CD4-positive, alpha-beta T cell treated with Interleukin-4 for 4 hours (primary cell): Measurements from ENCODE around the gene TCF7L1.
"Not testable (repeated sequence)": the region's sequence is repeated elsewhere in the genome, so short reads cannot be mapped to it uniquely, and the experiment has no call there.

Experiments used
- DNase-seq: peaks from one replicate; pipeline ENCODE4 v3.0.0-alpha.2; 2020

TCF7L1 gene

DNA sequence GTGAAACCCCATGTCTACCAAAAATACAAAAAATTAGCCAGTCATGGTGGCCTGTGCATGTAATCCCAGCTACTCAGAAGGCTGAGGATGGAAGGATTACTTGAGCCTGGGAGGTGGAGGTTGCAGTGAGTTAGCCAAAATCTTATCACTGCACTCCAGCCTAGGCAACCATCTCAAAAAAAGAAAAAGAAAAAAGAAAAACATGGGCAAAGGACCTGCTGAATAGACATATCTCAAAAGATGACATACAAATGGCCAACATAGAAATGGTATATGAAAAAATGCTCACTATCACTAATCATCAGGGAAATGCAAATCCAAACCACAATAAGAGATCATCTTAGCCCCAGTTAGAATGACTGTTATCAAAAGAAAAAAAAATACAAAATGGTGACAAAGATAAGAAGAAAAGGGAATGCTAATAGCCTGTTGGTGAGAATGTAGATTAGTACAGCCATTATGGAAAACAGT is 196.0 kb downstream of the TCF7L1 start:
- no peak for DNase-seq

DNA sequence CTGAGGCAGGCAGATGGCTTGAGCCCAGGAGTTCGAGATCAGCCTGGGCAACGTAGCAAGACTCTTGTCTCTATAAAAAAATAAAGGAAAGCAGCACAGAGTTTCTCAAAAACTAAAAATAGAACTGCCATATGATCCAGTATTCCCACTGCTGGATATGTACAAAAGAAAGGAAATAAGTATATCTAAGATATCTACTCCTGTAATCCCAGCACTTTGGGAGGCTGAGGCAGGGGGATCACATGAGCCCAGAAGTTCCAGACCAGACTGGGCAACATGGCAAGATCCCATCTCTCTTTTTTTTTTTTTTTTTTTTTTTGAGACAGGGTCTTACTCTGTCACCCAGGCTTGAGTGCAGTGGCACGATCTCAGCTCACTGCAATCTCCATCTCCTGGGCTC is 196.5 kb downstream of the TCF7L1 start:
- DNase-seq = not testable (repeated sequence)

DNA sequence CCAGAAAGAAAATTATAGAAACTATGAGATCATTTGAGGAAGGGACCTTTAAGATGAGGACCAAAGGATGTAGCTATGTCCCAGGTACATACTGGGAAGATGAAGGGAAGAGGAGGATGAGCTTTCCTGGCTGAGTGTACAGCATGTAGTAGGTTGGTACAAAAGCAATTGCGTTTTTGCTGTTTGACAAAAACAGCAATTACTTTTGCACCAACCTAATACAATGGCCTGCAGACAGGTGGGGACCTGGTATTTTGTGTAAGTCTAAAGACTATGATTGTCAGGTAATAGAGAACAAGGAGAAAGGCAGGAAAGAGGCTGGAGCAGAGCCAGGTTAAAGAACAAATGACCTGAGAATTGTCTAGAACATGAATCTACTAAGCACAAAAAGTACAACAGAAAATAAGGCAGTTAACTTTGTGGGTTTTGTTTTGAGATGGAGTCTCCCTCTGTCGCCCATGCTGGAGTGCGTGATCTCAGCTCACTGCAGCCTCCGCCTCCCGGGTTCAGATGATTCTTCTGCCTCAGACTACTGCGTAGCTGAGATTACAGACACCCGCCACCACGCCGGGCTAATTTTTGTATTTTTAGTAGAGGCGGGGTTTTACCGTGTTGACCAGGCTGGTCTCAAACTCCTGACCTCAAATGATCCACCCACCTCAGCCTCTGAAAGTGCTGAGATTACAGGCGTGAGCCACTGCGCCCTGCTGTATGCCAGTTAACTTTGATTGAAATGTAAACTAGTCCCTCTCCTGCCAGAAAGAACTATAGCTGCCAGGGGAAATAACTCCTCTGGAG is 197.8 kb downstream of the TCF7L1 start:
- DNase-seq = no peak

- not testable (repeated sequence) for DNase-seq
Measured at GRCh38 chr2:85333877-85334276, 200.7 kb downstream of the TCF7L1 start.

- DNase-seq = no peak
Measured at GRCh38 chr2:85334928-85335327, 201.7 kb downstream of the TCF7L1 start.

- no peak for DNase-seq
Measured at GRCh38 chr2:85340034-85340892, 207.1 kb downstream of the TCF7L1 start.

DNA sequence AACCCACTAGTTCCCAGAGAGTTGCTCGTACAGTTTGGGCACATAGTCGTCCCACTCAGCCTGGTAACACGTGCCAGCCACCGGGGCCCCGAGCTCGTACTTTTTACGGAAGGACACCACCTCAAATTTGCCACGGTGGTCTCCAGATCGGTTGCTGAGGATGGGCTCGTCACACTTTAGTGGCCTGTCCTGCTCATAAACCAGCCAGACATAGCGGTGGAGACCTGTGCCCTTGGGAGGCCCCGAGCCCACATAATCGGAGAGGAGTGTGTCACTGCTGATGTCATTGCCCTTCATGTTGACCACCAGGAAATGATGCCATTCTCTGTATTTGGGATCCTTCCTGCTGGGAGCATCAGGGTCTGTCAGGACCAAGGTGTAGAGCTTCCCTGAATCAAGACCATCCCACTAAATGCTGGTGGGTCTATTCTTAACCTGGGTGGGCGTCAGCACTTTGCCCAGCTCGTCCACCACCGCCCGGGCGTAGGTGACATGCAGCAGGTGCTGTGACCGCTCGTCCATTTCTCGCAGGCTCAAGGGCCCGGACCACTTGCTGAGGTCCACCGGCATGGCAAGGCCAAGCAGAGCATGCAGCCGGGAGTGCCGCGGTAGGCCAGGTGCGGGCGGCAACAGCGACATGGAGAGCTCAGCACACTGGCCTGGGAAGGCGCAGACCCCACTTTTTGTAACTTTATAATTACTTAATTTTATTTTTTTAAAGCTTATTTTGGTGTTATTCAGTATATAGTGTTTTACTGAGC is 208.3 kb downstream of the TCF7L1 start:
- DNase-seq = no peak

GRCh38 chr2:85342156-85342555 is 209.0 kb downstream of the TCF7L1 start:
- DNase-seq = no peak

DNA sequence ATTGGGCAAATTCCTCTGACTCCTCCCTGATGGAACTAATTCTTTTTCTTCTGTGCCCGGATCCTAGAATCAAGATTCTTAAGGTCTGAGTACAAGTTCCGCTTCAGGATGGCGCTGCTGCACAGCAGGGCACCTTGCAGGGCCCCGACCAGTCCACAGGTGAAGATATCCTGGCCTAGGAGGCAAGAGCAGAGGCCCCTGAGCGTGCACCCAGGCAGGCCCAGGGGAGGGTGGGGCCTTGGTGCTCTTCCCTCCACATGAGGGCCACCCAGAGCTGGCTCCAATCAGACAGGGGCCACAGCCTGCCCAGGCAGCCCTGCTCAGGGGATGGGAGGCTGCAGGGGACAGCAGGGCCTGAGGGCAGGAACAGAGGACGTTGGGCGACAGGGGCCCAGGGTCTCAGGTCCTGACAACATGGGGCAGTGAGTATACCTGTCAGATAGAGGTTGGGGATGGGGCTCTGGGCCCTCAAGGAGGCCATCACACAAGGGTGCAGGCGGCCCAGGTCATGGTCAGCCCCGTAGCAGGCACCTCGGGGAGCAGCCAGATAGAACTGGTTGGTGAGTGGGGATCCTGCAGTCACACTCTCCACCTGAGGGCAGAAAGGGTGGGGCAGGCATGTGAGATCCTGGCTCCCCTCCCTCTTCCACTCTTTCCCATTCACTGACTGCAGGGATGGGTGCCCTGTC is 210.2 kb downstream of the TCF7L1 start:
- not testable (repeated sequence) for DNase-seq

GRCh38 chr2:85344356-85344954 is 211.3 kb downstream of the TCF7L1 start:
- DNase-seq = no peak

DNA sequence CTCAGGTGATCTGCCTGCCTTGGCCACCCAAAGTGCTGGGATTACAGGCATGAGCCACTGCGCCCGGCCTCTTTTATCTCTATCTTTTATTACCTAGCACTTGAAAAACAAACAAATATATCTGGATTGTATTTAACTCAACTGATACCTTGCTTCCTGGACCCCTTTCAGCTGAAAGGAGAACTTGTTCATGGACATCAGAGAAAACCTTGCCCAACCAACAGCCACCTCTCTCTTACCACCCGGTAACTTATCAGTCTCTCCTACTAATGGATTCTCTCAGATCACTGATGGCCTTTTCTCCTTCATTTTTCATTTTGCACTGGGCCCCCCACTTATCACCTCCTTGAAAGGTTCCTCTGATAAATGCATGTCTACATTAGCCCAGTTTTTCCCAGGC is 214.4 kb downstream of the TCF7L1 start:
- DNase-seq = no peak

GRCh38 chr2:85353876-85354285 is 220.7 kb downstream of the TCF7L1 start:
- DNase-seq = peak; percentile 10

DNA sequence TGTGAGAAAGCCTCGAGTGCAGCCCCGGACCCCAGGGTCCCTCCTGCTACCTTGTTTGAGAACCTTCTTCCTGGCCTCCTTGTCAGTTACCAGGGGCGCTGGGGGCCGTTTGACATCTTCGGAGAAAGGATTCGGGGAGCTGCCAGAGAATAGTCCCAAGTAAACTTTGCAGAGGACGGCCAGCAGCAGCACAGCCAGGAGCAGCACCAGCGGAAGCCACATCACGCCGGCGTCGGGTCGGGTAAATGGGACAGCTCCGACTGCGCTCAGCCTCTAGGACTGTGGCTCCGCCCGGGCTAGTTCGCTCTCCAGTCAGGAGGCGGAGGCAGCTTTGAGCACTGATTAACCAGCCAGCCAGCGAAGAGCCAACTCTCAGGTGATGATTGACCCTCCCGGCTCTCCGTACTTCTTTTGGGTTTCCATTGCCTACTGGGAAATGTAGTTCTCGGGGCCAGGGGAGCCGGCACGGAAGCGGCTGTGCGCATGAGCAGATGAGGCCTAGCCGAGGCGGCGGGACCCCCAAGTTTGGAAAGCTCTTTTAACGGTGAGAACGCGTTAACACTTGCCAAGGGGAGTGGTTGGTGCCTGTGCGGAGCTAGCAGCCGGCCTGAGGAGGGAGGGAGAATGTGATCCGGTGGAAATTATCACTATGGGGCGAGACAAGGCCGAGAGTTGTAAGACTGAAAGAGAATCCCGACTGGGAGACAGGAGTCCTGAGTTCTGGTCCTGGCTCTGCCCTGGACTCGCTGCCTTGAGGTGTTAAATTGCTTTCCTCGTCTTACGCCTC is 221.3 kb downstream of the TCF7L1 start, which contains the start of the genes ELMOD3 and RETSAT:
ELMOD3 (plus strand) TSS at position 484 of the 787 bp plus-strand sequence. CDS start 2,430 bp downstream, outside the sequence.
RETSAT (minus strand) TSS at position 243 of the 787 bp plus-strand sequence; CDS start at position 222, 21 bp downstream.
- DNase-seq = peak; percentile 99

DNA sequence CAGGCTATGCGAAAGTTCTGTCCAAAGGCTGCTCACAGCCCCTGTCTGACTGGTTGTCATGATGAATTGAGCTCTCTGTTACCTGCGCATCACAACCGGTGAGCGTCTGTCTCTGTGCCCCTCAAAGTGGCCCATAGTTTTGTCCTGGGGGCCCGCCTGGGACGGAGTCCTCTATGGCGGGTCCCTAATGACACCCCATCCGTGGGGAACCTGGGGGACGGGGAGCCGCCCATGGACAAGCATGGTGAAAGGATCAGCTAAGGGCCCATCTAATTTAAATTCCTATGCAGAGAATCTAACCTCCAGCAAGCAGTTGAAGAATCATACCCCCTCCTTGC is 221.8 kb downstream of the TCF7L1 start:
- no peak for DNase-seq

GRCh38 chr2:85355521-85355920 is 222.3 kb downstream of the TCF7L1 start:
- DNase-seq = no peak

GRCh38 chr2:85356186-85356585 is 223.0 kb downstream of the TCF7L1 start:
- DNase-seq = no peak

DNA sequence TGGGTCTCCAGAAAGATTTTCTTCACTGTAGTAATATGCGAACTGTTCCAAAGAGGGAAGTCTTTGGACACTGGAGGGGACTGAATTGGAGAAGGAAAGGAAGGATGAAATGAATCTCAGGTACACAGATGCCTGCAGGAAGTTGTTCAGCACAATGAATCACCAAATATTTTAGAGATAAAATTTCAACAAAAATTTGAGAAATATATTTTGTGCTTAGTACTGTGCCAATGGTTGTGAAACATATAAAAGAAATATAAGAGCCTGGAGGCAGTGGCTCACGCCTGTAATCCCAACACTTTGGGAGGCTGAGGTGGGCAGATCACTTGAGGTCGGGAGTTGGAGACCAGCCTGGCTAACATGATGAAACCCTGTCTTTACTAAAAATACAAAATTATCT is 224.5 kb downstream of the TCF7L1 start:
- DNase-seq = no peak
